Measurements from ENCODE around the gene KCNH5. TPM values are rescaled to one million over a fixed set of nuclear protein-coding genes. Genes with fewer than 3 reads are reported as not detected.

The KCNH5 gene
- total RNA-seq, 2 experiments from 2014 or later, result not detected

DNA sequence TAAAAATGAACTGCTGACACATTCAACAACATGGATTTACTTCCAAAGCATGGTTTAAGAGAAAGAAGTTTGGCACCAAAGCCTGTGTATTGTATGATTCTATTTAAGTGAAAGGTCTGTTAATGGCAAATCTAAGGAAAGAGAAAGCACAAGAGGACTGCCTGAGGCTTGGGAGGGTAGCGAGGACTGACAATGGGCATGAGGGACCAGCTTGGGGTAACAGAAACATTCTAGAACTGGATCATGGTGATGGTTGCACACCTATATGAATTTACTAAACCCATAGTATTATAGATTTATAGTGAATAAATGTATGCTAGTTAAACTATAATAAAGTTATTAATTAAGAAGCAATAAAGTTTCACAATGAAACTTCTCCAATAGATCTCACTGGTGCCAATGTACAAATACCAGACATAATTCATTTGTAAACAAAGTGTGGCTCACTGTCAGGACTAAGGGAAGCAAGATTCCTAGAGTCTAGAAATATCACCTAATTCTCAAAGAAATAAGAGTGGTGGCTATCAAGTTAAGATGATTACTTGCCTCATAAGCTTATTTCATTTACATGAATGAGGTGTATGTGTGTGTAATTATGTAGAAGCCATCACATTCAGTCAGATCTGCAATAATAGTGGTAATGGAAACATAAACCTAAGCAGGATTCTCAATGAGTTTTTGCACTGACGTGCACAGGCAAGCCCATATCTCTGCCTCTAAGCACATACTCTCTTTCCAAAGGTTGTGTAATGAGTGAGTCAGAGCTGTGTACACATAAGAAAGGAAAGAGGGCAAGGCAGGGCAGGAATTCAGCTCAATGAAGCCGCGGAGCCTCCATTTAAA is 353.4 kb downstream of the KCNH5 start:
- Mint-ChIP-seq H3K4me1 (no peaks in the 10 kb centered on the region), H3K36me3 (ENCODE audit: low read depth) (no peaks in the 10 kb centered on the region), H3K4me3 (no peak overlapping the region), H3K27ac (no peak overlapping the region), H3K27me3 (no peaks in the 10 kb centered on the region), H3K9me3 (peaks cover 5% of the 10 kb centered on the region)
- ChIA-PET CTCF (no interaction called here), POLR2A (no interaction called here)
- no peak for DNase-seq

DNA sequence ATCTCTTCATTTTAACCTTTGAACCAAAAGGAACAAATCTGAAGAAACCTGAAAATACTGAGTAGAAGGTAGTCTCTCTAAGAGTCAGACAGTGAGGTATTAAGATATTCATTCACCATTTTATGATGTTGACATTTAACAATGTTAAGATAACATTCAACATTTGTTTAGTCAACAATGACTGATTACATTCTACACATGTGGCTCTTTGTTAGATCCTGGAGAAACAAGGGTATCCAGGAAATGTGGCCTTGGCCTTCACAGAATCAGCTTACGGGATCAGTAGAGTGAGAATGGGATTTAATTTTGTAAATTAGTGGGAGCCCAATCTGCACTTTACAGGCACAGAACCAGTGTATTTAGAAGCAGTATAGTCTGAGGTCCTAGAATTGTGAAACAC is 355.5 kb downstream of the KCNH5 start:
- Mint-ChIP-seq H3K9me3 (peaks cover 7% of the 10 kb centered on the region), H3K36me3 (ENCODE audit: low read depth) (no peaks in the 10 kb centered on the region), H3K4me3 (no peak overlapping the region), H3K4me1 (no peaks in the 10 kb centered on the region), H3K27me3 (no peaks in the 10 kb centered on the region), H3K27ac (no peak overlapping the region)
- CTCF ChIA-PET, result no interaction called here
- POLR2A ChIA-PET, result no interaction called here
- no peak for DNase-seq

DNA sequence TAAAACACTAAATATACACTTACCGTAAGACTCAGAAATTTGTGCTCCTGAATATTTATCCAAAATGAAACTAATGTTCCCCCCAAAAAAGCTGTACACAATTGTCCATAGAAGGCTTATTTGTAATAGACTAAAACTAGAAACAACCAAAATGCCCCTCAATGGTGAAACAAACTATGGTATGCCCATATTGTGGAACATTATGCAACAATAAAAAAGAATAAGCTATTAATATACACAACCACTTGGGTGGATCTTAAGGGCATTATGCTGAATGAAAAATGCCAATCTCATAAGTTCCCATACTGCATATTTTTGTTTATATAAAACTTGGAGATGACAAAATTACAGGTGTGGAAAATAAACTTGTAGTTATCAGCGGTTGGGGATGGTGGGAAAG is 357.4 kb downstream of the KCNH5 start:
- no peak overlapping the region for H3K27ac Mint-ChIP-seq
- H3K27me3 Mint-ChIP-seq, result no peaks in the 10 kb centered on the region
- H3K4me3 Mint-ChIP-seq, result no peak overlapping the region
- H3K36me3 Mint-ChIP-seq (ENCODE audit: low read depth), result no peaks in the 10 kb centered on the region
- H3K9me3 Mint-ChIP-seq, result peaks cover 2% of the 10 kb centered on the region
- no peaks in the 10 kb centered on the region for H3K4me1 Mint-ChIP-seq
- CTCF ChIA-PET, result no interaction called here
- POLR2A ChIA-PET, result no interaction called here
- no peak for DNase-seq

DNA sequence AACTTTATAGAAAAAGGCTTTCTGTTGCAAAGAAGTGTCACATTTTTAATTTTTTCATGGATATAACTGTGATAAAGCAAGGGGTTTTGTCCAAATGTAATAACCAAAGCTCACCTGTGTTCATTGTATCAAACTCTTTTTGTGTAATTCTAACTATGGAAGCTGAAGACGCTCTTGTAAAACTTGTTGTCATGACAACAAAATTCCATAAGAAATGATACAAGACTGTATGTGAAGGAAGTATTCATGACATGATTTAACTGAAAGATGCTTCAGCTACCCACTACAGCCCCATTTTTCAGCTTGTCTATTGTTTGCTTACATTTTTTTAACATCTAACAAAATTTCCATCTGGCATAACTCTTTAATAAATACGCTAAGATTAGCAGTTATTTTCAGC is 360.9 kb downstream of the KCNH5 start:
- no peaks in the 10 kb centered on the region for H3K4me1 Mint-ChIP-seq
- H3K9me3 Mint-ChIP-seq, result peaks cover 7% of the 10 kb centered on the region
- H3K27ac Mint-ChIP-seq, result no peak overlapping the region
- POLR2A ChIA-PET, result no interaction called here
- no peak overlapping the region for H3K4me3 Mint-ChIP-seq
- no peaks in the 10 kb centered on the region for H3K36me3 Mint-ChIP-seq (ENCODE audit: low read depth)
- H3K27me3 Mint-ChIP-seq, result no peaks in the 10 kb centered on the region
- CTCF ChIA-PET, result no interaction called here
- no peak for DNase-seq

DNA sequence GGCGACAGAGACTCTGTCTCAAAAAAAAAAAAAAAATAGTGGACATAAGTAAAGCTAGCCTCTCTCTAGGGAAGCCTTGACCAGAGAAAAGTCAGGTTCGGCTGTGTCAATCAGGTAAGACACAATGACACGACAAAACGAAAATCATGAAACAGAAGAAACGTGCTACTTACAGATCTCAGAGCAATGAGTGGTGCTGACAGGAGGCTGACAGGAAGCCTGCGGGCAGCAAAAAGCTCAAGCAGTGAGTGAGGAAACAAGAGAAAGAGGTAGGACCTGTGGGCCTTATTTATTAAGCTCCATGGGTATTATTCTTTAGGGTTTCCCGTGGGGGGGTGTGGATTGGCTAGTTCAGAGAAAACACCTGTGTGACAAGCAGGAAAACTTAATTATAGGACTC is 363.1 kb downstream of the KCNH5 start:
- Mint-ChIP-seq H3K36me3 (ENCODE audit: low read depth) (no peaks in the 10 kb centered on the region), H3K4me3 (no peak overlapping the region), H3K27me3 (no peaks in the 10 kb centered on the region), H3K27ac (no peak overlapping the region), H3K4me1 (no peaks in the 10 kb centered on the region), H3K9me3 (peaks cover 7% of the 10 kb centered on the region)
- CTCF ChIA-PET, result no interaction called here
- POLR2A ChIA-PET, result no interaction called here
- DNase-seq, result no peak

DNA sequence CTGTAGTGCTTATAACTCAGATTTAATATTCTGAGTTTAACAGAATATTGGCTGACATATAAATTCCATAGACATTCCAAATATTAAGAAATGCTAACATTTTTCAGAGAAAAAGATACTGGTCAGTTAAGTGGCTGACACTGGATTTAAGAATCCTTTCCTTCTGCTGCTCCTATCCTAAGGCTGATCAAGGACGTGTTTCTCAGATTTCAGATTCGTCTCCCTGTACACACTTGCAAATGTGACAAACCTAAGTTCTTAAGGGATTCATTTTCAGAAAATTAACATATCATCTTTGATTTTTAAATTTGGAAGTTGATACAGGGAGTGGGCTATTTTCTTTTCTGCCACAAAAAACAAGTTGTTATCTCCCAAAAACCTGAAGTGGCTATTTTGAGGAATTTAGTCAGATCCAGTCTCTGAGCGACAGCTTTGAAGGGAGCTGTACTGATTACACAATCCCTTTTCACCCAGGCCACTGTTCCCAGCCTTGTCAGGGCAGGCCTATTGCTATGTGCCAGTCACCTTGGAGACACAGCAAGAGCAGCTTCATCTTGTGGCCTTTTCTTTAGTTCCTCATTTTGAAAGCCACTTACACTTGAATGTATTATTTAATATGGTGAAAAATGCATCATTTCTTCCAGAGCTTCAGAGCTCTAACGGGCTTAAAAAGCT is 370.6 kb downstream of the KCNH5 start:
- Mint-ChIP-seq H3K27me3 (no peaks in the 10 kb centered on the region), H3K27ac (no peak overlapping the region), H3K36me3 (ENCODE audit: low read depth) (no peaks in the 10 kb centered on the region), H3K9me3 (no peaks in the 10 kb centered on the region), H3K4me3 (no peak overlapping the region), H3K4me1 (no peaks in the 10 kb centered on the region)
- POLR2A ChIA-PET, result no interaction called here
- CTCF ChIA-PET, result no interaction called here
- DNase-seq, result no peak

DNA sequence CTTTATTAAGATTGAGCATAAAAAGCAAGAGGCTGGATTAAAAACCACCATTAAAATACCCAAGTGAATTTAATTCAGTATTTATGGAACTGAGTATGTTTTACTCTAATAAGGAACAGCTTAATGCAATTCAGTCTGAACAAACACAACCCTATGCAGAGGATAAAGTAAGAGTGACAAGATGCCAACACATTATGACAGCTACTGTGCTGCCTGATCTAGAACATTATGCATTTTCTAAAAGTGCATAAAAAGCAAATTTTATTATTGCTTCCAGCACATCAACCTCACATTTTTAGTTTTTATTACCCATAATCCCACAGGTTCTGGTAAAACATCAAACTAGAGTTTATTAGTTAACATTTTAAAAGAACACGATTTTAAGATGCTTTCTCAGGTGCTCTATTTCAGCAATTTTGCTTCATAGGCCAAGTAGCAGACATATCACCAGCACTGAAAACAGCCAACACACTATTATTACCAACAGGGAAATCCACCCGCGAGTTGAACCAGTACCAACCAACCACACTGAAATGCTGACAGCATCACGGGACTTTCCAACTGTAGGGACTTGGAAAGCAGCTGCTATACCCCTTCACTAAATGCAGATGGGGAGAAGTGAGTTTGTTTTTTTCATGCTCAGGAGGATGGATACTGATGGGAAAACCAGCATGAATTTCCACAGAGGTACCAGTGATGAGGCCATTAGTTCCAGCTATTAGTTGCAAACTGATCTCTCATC is 372.1 kb downstream of the KCNH5 start:
- ChIA-PET CTCF (no interaction called here), POLR2A (no interaction called here)
- H3K36me3 Mint-ChIP-seq (ENCODE audit: low read depth), result no peaks in the 10 kb centered on the region
- H3K9me3 Mint-ChIP-seq, result no peaks in the 10 kb centered on the region
- H3K4me3 Mint-ChIP-seq, result no peak overlapping the region
- H3K4me1 Mint-ChIP-seq, result no peaks in the 10 kb centered on the region
- no peaks in the 10 kb centered on the region for H3K27me3 Mint-ChIP-seq
- H3K27ac Mint-ChIP-seq, result no peak overlapping the region
- DNase-seq, result no peak

DNA sequence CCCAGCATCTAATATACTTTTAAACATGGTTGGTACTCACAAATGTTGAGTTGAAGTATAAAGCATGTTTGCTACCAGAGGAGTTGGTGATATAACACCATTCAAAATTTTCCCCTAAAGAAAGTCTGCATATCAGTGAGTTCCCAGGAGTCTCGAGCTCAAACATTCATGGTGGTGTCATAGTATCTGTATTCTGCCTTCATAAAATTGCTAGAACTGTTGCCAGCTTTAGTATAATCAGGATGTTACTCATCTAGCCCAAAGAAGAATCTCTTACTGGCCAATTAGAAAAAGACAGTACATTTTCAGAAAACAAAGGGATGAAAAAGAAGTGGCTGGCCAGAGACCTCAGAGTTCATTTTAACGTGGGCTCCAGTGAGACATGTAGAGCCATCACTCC is 374.7 kb downstream of the KCNH5 start:
- no peaks in the 10 kb centered on the region for H3K4me1 Mint-ChIP-seq
- no peaks in the 10 kb centered on the region for H3K36me3 Mint-ChIP-seq (ENCODE audit: low read depth)
- DNase-seq, result no peak
- ChIA-PET CTCF (no interaction called here), POLR2A (no interaction called here)
- H3K9me3 Mint-ChIP-seq, result peaks cover 2% of the 10 kb centered on the region
- H3K27ac Mint-ChIP-seq, result no peak overlapping the region
- no peaks in the 10 kb centered on the region for H3K27me3 Mint-ChIP-seq
- no peak overlapping the region for H3K4me3 Mint-ChIP-seq

DNA sequence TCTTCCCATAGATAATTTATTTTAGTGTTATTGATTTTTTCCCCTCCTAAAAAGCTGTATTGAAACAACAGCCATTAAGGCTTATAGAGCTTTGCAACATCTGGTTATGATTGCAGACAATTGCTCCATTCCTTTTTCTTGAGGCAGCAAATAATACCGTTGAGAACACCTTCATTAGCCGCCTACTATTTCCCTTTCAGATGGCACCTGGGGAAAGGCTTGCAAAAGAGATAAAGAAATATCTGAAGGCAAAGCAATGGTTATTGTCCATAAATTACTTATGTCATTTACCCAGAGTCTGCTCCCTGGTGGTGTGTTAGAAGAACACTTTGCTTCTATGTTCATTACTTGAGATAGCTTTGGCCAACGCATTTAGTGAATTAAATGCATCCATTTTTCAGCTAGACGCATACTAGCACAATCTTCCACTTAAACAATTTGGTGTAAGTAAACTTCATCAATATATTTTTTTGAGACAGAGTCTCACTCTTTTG is 377.8 kb downstream of the KCNH5 start:
- Mint-ChIP-seq H3K4me3 (no peak overlapping the region), H3K4me1 (no peaks in the 10 kb centered on the region), H3K36me3 (ENCODE audit: low read depth) (no peaks in the 10 kb centered on the region), H3K9me3 (peaks cover 2% of the 10 kb centered on the region), H3K27ac (no peak overlapping the region), H3K27me3 (no peaks in the 10 kb centered on the region)
- DNase-seq, result no peak
- CTCF ChIA-PET, result no interaction called here
- POLR2A ChIA-PET, result no interaction called here

DNA sequence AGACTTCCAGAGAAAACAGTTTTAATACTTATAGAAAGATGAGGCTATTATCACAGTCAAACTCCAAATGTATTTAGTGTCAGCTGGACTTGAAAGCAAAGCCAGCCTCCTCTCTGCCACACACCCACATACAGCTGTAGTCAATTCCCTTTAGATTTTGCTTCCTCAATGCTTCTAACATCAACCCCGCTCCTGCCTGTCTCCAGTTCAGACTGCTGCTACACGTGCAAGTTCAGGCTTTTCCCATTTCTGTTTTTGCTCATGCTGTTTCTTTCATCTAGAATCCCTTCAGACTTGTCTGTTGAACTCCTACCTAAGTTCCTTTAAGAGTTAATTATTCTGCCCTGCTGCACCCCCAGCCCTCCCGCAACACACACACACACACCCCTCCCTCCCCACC is 380.0 kb downstream of the KCNH5 start:
- Mint-ChIP-seq H3K27ac (no peak overlapping the region), H3K4me1 (no peaks in the 10 kb centered on the region), H3K27me3 (no peaks in the 10 kb centered on the region), H3K9me3 (peaks cover 2% of the 10 kb centered on the region), H3K4me3 (no peak overlapping the region), H3K36me3 (ENCODE audit: low read depth) (no peaks in the 10 kb centered on the region)
- DNase-seq, result no peak
- CTCF ChIA-PET, result no interaction called here
- POLR2A ChIA-PET, result no interaction called here

DNA sequence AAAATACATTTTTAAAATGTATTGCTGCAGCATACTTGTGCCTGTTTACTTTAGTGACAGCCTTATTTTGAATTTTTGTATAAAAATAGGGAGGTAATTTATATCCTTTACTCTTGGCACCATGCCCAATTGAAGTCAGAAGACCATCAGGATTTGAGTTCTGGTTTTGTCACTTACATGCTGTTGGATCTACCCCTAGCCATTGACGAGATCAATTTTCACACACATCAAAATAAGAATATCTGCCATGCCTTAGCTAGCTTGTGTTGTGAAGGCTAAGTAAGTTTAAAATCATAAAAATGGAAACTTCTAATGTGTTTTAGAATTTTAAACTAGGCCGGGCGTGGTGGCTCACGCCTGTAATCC is 381.8 kb downstream of the KCNH5 start:
- Mint-ChIP-seq H3K27me3 (no peaks in the 10 kb centered on the region), H3K36me3 (ENCODE audit: low read depth) (no peaks in the 10 kb centered on the region), H3K4me1 (no peaks in the 10 kb centered on the region), H3K27ac (no peak overlapping the region), H3K4me3 (no peak overlapping the region), H3K9me3 (peaks cover 4% of the 10 kb centered on the region)
- ChIA-PET CTCF (no interaction called here), POLR2A (no interaction called here)
- no peak for DNase-seq

DNA sequence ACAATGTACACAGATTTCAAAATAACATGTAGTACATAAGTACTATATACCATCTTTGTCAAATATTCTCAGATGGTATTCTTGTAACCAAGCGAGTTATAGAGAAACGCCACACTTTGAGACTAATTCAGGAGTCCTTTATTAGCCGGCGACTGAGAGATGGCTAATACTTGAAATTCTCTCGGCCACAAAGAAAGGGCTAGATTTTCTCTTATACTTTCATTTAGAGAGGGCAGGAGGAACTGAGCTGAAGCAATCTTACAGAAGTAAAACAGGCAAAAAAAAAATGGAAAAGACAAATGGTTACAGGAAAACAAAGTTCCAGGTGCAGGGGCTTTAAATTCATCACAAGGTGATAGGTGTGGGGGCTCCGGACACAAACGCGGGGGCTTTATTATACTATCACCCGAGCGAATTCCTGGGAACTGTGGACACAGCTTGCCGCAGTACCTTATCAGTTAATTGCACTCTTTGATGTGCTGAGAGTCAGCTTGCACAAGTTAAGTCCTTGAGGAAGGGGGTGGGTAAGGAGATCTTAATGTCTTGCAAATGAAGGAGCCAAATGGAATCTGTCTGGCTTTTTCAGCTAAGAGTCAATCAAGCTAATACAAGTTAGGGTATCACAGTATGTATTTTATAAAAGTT is 382.3 kb downstream of the KCNH5 start:
- POLR2A ChIA-PET, result no interaction called here
- no peaks in the 10 kb centered on the region for H3K4me1 Mint-ChIP-seq
- no peak for DNase-seq
- CTCF ChIA-PET, result no interaction called here
- peaks cover 4% of the 10 kb centered on the region for H3K9me3 Mint-ChIP-seq
- no peaks in the 10 kb centered on the region for H3K27me3 Mint-ChIP-seq
- no peak overlapping the region for H3K27ac Mint-ChIP-seq
- H3K36me3 Mint-ChIP-seq (ENCODE audit: low read depth), result no peaks in the 10 kb centered on the region
- H3K4me3 Mint-ChIP-seq, result no peak overlapping the region

DNA sequence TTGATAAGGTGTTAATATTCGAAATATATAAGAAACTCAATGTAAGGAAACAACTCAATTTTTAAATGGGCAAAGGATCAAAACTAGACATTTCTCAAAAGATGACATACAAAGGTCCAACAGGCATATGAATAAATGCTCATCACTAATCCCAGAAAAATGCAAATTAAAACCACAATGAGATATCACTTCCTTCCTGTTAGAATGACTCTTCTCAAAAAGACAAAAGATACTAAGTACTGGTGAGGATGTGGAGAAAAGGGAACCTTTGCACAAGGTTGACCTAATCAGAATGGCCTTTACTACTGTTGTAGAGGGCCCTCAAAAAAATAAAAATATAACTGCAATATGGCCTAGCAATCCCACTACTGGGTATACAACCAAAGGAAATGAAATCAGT is 383.4 kb downstream of the KCNH5 start:
- ChIA-PET POLR2A (no interaction called here), CTCF (no interaction called here)
- Mint-ChIP-seq H3K4me1 (no peaks in the 10 kb centered on the region), H3K9me3 (peaks cover 4% of the 10 kb centered on the region), H3K4me3 (no peak overlapping the region), H3K27ac (no peak overlapping the region), H3K27me3 (no peaks in the 10 kb centered on the region), H3K36me3 (ENCODE audit: low read depth) (no peaks in the 10 kb centered on the region)
- no peak for DNase-seq

Data from activated CD4-positive, alpha-beta memory T cell treated with anti-CD3 and anti-CD28 coated beads, Interleukin-2, amount 10 ng/mL, durations not matched to agents 7 days and 5 days (primary cell).